GM10248 (cell line): ENCODE measurements around the gene PIGW.

ENCODE experiments used
- CTCF ChIA-PET: fragments of 300-600 bp; sonication (Branson Sonifier 250); formaldehyde crosslinking; extraction: SDS; loops from one replicate; lab custom pipeline; 2021; ENCODE audit warnings: antibody characterized with exemption; lab: Yijun Ruan, JAX
- POLR2A ChIA-PET: fragments of 350-650 bp; sonication (Branson Sonifier 250); formaldehyde crosslinking; extraction: SDS; loops from one replicate; lab custom pipeline; 2020; ENCODE audit warnings: antibody characterized with exemption; lab: Yijun Ruan, JAX
- DNase-seq: peaks from one replicate; pipeline ENCODE4 v3.0.0; 2012; ENCODE audit errors: extremely low spot score
- TF ChIP-seq, protein P1 (sequence below): IDR thresholded peaks from 2 replicates; pipeline ENCODE4 v1.5.1; 2012; ENCODE audit warnings: mild to moderate bottlenecking, low read depth; ENCODE audit errors: extremely low read depth, missing control alignments, control extremely low read depth

The PIGW gene

DNA sequence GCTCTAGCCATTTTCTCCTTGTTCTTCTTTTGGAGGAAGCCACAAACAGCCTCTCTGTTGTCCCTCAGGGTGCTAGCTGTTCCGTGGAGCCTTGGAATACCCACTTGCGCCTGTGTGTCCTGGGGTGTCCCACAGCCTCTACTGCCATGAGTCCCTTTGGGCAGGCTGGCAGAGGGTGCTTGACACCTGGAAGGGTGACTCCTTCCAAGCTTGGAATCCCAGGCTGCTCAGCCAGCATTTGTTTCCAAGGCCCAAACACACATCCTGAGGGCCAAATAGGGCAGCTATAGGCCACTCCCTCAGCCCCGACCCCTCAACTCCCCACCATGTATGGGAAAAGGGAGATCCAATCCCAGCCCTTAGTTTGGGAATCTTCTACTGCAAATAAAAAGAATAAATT lies 33.4 kb upstream of the PIGW start:
- ChIA-PET POLR2A (no interaction called here), CTCF (interaction anchor here (0.9 to 1.8 kb wide), 2 partner anchors 18 to 23 kb away, joined by 3 to 6 read pairs; no protein-coding TSS in a partner anchor)

DNA sequence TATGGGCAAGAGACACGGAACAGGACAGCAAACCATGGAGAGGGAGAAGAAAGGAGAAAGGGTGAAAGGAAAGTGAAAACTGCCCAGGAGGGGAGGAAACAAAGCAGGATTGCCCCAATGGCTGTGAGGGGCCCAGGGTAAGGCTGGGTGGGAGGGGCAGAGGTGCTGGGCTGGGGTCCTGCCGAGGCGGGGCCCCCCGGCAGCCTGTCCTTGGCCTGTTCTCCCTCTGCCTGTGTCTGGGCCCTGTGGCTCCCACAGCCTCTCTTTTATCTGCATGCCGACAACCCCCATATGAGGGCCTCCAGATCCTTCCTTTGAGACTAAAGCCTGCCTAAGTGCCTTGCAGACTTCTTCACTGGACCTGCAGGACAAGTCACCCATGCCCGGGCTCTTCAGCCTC lies 32.8 kb upstream of the PIGW start:
- ChIA-PET CTCF (interaction anchor here (0.9 to 1.8 kb wide), 2 partner anchors 19 to 22 kb away, joined by 3 to 6 read pairs; no protein-coding TSS in a partner anchor), POLR2A (no interaction called here)
- TF ChIP-seq, protein P1, sequence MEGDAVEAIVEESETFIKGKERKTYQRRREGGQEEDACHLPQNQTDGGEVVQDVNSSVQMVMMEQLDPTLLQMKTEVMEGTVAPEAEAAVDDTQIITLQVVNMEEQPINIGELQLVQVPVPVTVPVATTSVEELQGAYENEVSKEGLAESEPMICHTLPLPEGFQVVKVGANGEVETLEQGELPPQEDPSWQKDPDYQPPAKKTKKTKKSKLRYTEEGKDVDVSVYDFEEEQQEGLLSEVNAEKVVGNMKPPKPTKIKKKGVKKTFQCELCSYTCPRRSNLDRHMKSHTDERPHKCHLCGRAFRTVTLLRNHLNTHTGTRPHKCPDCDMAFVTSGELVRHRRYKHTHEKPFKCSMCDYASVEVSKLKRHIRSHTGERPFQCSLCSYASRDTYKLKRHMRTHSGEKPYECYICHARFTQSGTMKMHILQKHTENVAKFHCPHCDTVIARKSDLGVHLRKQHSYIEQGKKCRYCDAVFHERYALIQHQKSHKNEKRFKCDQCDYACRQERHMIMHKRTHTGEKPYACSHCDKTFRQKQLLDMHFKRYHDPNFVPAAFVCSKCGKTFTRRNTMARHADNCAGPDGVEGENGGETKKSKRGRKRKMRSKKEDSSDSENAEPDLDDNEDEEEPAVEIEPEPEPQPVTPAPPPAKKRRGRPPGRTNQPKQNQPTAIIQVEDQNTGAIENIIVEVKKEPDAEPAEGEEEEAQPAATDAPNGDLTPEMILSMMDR, result no peak
- no peak for DNase-seq

More for the DNA sequence above, 33.4 kb upstream of the PIGW start:
- no peak for DNase-seq
- TF ChIP-seq, protein P1, result no peak

DNA sequence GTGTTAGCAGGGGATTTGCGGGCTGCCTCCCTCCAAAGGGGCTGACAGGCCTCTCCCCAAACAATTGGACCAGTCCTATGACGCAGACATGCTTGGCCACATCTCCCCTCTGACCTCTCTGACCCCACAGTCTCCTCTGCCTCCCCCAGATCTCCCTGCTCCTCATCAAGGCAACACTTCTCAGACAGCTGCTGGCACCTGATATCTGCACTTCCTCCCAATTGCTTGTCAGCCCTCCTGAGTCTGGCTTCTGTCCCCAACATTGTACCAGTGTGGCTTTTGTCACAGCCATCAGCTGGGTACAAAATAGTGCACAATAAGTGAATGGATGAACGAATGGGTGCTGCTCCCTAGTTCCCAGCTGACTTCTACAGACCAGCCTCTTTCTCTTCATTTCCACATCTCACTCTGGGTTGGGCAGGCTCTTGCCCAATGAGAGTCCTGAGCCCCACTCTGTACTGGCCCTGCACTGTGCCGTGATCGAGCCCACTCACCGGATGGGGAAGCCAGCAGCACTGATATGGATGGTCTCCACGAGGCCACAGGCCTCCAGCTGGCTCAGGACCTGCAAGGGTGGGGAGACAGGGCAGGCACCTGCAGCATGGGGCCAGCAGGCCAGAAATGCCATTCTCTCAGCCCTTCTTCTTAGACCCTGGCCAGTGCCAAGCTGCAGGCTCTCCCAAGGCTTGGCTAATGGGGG lies 31.2 kb upstream of the PIGW start:
- TF ChIP-seq, protein P1, result no peak
- POLR2A ChIA-PET, result no interaction called here
- CTCF ChIA-PET, result interaction anchor here (1.0 kb wide), 1 partner anchor 21 kb away, joined by 3 read pairs; no protein-coding TSS in a partner anchor
- no peak for DNase-seq

DNA sequence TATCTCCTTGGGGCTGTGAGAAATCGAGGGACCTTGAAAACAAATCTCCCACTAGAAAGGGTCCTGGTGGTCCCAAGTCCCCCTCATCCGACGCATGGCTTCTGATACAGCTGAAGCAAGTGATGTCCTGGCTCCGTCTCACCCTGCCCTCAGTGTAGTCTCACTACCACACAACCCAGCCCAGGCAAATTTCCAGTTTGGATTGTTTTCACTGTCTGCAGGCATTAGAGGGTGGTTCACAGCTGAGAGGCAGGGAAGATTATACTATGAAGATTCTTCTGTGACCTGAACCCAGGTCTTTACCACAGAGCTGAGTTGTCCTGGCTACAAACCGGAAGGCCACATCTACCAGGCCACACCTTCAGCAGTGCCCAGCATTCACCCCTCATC lies 30.6 kb upstream of the PIGW start:
- ChIA-PET CTCF (interaction anchor here (1.0 kb wide), 1 partner anchor 21 kb away, joined by 3 read pairs; no protein-coding TSS in a partner anchor), POLR2A (no interaction called here)
- no peak for DNase-seq
- TF ChIP-seq, protein P1, result no peak

DNA sequence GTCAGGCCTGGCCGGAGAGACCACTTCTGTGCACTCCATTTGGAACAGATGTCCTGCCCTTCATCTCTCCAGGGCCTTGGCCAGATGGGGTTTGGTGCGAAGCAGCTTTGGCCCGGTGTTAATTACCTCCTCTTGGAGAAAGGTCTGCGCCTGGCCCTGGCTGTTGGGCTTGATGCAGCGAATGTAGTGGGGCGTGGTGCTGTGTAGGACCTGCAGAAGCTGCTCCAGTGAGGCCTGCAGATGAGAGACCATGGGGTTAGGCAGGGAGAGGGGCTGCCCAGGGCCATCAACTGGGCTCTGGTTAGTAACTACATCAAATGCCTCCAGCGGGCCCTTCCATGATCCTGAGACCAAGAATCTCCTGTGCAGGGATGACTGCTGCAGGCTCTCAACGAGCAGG lies 29.6 kb upstream of the PIGW start:
- ChIA-PET CTCF (interaction anchor here (1.0 to 1.1 kb wide), 2 partner anchors 9 to 98 kb away, joined by 3 read pairs; no protein-coding TSS in a partner anchor), POLR2A (no interaction called here)
- TF ChIP-seq, protein P1, result no peak
- DNase-seq, result no peak

DNA sequence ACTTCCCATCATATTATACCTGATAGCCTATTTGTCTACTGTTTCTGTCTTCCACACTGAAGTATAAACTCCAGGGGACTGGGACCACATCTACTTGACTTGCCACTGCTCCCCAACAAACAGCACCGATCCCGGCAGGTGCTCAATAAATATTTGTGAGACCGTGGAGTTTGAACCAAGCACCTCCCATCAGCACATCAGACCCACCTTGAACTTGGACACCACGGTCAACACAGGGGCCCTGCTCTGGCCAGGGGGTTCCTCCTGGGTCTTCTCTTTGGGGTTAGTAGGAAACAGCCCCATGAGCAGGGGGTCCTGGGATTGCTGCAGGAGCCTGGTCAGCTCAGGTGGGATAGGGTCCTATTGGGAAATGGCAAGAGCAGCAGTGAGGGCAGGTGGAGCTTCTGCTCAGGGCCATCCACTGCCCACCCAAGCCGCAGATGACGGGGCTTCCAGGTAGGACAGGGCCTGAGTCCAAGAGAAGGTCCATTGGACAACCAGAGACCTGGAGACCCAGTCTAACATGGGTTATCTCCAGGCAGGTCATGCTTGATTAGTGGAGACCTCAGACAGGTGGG lies 28.4 kb upstream of the PIGW start:
- TF ChIP-seq, protein P1, result no peak
- POLR2A ChIA-PET, result no interaction called here
- no peak for DNase-seq
- CTCF ChIA-PET, result interaction anchor here (1.1 kb wide), 1 partner anchor 8 kb away, joined by 3 read pairs; no protein-coding TSS in a partner anchor
